ENCODE results near the gene LRRC27.

DNA sequence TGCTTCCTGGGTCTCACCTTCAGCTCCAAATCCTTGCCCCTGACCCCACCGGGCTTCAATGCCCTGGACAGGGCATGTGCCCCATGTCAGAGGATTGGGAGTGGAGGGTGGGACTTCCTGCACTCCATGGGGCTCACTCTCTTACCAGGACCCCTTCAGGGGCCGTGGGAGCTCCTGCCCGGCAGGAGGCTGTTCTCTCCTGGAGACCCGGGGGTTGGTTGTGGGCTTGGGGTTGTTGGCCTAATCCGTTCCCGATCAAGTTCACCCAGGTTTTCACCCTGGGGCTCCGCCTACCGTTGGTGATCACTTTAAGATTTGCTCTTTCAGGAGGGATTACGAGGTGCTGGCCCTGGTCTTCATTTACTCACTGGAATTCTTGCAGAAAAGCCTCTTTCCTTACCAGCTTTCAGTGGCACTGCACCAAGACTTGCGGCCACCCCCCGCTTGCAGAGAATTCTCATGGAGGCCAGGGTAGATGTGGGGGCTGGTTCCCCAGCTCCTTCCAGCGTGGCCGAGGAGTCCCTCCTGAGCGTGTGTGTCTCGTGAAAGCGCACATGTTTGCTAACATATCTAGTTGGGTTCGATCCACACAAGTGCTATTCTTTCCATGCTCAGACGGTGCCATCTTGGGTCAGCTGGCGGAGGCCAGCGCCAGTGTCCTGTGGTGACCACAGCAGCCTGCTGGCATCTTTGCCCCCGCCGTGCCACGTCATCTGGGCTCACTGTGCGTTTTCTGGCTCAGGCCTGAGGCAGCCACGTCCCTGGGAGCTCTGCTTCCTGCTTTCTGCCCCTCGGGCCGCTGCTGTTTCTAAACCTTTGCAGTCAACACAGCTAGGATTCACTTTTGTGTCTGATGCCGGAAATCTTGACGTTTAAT, 80.6 kb downstream of the LRRC27 start:
- TF ChIP-seq, protein P1, sequence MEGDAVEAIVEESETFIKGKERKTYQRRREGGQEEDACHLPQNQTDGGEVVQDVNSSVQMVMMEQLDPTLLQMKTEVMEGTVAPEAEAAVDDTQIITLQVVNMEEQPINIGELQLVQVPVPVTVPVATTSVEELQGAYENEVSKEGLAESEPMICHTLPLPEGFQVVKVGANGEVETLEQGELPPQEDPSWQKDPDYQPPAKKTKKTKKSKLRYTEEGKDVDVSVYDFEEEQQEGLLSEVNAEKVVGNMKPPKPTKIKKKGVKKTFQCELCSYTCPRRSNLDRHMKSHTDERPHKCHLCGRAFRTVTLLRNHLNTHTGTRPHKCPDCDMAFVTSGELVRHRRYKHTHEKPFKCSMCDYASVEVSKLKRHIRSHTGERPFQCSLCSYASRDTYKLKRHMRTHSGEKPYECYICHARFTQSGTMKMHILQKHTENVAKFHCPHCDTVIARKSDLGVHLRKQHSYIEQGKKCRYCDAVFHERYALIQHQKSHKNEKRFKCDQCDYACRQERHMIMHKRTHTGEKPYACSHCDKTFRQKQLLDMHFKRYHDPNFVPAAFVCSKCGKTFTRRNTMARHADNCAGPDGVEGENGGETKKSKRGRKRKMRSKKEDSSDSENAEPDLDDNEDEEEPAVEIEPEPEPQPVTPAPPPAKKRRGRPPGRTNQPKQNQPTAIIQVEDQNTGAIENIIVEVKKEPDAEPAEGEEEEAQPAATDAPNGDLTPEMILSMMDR (IDR thresholded peaks at IDR 0.05) = no peak
- TF ChIP-seq POLR2A (IDR thresholded peaks at IDR 0.05) (no peak), POLR2AphosphoS5 (IDR thresholded peaks at IDR 0.05) (no peak)
